NCI-H146 treated with DMSO at 0.1 percent for 48 hours (cell line): ENCODE data around the gene SLC24A4.

ENCODE experiments used
- DNase-seq: peaks from one replicate; lab custom pipeline; 2025; ENCODE audit not compliant: unreplicated experiment; lab: John Stamatoyannopoulos, UW

SLC24A4 gene

GRCh38 chr14:92493492-92493891, 170.5 kb downstream of the SLC24A4 start:
- no peak for DNase-seq

DNA sequence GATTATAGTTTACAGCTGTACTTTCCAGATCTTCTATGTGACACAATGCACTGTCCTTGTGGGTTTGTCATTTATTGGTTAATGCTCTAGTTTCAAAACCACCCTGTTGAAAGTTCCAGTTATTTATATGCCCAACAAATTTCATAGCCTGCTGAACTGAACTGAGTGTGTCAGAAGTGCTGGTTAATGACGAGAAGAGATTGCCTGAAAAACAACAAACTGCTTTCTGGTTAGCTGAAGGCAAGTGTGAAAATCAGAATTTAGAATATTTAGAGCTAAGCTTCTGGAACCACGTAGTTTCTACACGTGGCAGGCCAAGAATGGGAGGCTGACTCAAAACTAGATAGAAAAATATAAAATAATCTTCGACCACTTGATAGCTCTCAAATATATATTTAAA, 171.5 kb downstream of the SLC24A4 start:
- DNase-seq = no peak

- no peak for DNase-seq
Measured at GRCh38 chr14:92495027-92495426, 172.1 kb downstream of the SLC24A4 start.

- no peak for DNase-seq
Measured at GRCh38 chr14:92496191-92496857, 173.4 kb downstream of the SLC24A4 start.

DNA sequence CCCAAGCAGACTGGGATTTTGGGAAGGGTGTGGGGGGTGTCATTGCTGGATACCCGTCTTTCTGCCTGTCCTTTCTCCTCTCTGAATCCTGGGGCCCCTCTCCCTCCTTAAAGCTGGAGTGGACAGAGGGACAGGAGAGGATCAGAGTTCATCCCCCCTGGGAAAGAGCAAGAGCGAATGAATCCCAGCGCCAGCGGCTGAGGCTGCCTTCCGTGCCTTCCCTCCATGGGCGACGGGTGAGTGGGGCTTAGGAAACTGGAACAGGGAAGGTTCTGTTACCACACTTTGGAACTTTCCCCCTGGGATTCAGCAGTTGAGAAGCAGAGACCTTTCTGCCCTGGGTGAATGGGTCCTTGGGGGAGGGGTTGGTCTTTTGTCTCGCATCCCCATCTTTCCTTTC, 174.4 kb downstream of the SLC24A4 start:
- no peak for DNase-seq

DNA sequence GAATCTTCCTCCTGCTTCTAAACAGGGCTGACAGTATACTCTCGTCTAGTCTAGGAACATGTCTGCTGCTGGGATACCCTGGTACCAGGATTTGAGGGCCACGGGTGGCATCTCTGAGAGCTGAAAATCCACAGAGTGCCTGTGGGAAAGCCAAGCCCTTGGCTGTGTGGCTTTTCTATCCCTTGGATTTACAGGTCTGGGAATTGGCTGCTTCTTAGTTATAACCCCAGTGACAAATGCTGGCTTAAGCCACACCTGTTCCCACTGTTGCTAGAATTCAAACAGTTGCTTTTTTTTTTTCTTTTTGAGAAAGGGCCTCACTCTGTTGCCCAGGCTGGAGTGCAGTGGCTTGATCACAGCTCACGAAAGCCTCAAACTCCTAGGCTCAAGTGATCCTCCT, 176.3 kb downstream of the SLC24A4 start:
- no peak for DNase-seq

DNA sequence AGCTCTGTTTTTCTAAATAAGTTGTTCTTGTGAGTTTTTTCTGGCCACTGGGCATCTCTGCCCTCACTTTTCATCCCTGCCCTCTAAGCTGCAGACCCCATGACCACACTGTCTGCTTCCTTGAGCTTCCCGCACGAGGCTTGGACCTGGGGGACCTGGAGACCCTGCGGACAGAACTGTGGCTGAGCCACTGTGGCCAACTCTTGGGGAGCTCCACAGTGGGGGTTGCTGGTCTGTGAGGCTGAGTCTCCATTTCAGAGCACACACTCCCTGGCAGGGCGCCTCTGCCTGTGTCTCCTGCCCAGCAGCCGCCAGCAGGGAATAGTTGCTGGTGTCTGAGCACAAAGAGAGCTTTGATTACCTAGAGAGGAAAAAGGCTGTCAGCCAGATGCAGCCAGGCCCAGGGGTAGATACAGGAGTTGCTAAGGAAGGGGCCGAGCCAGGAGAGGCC, 177.6 kb downstream of the SLC24A4 start:
- DNase-seq = no peak

GRCh38 chr14:92501891-92502351, 179.0 kb downstream of the SLC24A4 start:
- DNase-seq = no peak

GRCh38 chr14:92502541-92503286, 179.7 kb downstream of the SLC24A4 start:
- DNase-seq = no peak

DNA sequence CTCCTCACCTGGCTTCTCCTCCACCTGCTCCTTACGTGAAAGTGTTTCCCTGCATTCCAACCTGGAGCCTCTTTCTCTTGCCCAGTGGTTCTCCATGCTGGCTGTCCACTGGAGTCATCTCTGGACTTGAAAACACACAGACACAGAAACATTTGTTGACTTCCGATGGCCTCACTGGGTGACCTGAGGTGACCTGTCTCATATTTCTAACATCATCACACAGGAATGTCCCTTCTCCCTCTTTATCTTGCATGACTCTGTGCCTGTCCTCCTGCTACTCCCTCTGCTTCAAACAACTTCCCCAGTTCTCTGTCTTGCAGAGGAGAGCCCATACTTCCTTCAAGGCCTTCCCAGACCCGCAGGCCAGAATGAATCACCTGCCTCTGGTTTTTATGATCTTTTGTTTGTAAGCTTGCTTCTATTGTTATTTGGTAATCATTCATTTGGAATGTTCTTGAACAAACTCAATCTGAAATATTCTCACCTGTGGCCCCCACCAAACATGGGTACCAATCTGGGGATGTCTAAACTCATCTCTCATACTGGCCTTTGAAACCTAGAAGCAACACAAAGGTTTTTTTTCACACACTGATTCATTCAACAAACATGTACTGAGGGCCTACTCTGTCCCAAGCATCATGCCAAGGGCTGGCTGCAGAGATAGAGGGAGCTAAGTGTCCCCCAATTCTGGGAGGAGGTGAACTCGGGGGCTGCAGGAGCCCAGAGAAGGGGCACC, 181.0 kb downstream of the SLC24A4 start:
- no peak for DNase-seq

DNA sequence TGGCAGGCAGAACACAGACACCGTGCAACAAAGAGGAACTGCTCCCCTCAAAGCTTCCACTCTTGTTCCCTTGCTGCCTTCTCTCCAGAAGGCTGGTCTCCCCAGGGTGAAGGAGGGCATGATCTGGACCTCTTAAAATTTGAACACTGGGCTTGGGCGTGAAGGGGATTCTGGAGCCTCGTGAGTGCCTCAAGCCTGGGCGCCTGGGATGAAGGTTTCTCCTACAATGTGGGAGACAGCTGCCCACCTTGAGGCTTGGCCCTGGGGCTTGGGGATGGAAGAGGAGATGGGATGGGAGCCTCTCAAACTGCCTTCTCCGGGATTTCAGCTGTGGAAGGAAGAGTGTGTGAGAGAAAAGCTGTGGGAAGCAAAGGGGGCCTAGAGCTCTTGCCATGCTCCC, 182.9 kb downstream of the SLC24A4 start:
- no peak for DNase-seq

DNA sequence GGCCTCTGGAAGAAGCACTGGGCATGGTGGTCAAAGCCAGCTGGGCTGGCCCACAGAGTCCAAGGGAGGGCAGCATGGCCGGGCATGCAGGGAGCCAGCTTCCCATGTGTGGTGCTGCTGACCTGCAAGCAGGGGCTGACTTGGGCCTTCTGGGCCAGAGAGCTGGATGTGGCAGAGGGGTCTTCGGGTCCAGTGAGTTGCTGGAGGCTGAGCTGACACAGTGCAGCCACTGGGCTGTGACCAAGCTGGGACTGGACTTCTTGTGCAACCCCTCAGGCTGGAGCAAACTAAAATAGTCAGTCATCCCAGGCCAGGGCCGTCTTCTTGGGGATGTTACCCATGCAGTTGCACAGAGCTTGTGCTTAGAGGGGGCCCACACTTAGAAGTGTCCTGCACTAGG, 183.3 kb downstream of the SLC24A4 start:
- no peak for DNase-seq

GRCh38 chr14:92507174-92507768, 184.3 kb downstream of the SLC24A4 start:
- peak; percentile 65 for DNase-seq

GRCh38 chr14:92510972-92511371, 188.0 kb downstream of the SLC24A4 start:
- DNase-seq = peak; percentile 1

- DNase-seq = no peak
Measured at GRCh38 chr14:92511453-92512238, 188.7 kb downstream of the SLC24A4 start.

- no peak for DNase-seq
Measured at GRCh38 chr14:92512807-92513203, 189.8 kb downstream of the SLC24A4 start.

DNA sequence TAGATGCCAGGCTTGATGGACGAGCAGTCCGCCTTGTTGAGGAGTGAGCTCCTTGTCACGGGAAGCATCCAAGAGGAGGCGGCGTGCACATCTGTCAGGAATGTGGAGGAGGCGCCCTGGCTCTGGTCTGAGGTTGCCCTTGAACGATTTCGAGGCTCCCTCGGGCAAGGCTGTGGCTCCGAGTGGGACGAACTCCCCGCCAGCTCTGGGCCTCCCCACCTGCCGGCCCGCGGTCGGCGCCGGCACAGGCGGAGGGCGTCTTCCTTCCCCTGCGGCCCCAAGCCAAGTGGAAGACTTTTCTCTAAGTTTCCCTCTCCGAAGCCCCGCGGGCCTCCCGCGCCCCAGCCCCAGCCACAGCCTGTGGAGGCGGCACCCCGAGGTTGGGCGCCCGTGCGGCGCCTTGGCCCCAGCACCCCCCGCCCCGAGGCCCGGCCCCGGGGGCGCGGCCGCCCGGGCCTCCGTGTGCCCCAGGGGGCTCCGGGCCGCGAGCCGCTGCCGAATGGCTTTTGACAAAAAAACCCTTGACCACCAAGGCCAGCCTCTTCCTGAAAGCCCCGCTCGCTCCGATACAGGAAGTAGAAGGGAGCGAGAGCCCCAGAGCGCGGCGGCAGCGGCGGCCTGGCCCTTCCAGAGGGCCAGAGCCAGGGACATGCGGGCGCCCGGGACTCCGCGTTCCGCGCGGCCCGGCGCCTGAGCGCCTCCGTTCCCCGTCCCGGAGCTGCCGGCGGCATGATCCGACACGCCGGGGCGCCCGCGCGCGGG, 190.4 kb downstream of the SLC24A4 start, which contains the start of gene RIN3:
Gene RIN3 (plus strand): TSS at position 578 of the 762 bp plus-strand sequence. CDS start 152 bp downstream, at position 730.
- DNase-seq = no peak

GRCh38 chr14:92513966-92514843, 191.2 kb downstream of the SLC24A4 start:
- DNase-seq = no peak
